Esophagus (tissue), 2 donors: Measurements from ENCODE around the gene ANKRD34A. TPM values are rescaled to one million over a fixed set of nuclear protein-coding genes. Genes with fewer than 3 reads are reported as not detected.

Experiments used
- H3K27ac ChIP-seq, 2 donors: one replicate each; pipeline ENCODE4 v1.5.1; 2013; ENCODE audit warnings: low read depth in 2 of 2, mild to moderate bottlenecking in 2 of 2, inconsistent platforms in 1 of 2, low read length in 1 of 2, moderate library complexity in 1 of 2
- H3K27me3 ChIP-seq, 2 donors: one replicate each; pipeline ENCODE4 v1.6.1; 2013; ENCODE audit warnings: low read length in 2 of 2, control low read depth in 1 of 2, mild to moderate bottlenecking in 1 of 2; ENCODE audit not compliant: insufficient read depth in 2 of 2, control insufficient read depth in 1 of 2
- H3K36me3 ChIP-seq, 2 donors: one replicate each; pipeline ENCODE4 v1.6.1; 2013; ENCODE audit warnings: low read length in 1 of 2; ENCODE audit not compliant: control insufficient read depth in 2 of 2, insufficient read depth in 2 of 2
- H3K4me1 ChIP-seq, 2 donors: one replicate each; pipeline ENCODE4 v1.6.1; 2013; ENCODE audit warnings: low read length in 1 of 2; ENCODE audit not compliant: control insufficient read depth in 2 of 2, insufficient read depth in 2 of 2
- H3K4me3 ChIP-seq, 2 donors: one replicate each; pipeline ENCODE4 v1.5.1; 2013; ENCODE audit warnings: low read length in 2 of 2, mild to moderate bottlenecking in 2 of 2, low read depth in 1 of 2, moderate library complexity in 1 of 2
- H3K9me3 ChIP-seq, 2 donors: one replicate each; pipeline ENCODE4 v1.6.1; 2013; ENCODE audit warnings: mild to moderate bottlenecking in 2 of 2, low read depth in 1 of 2, low read length in 1 of 2, moderate library complexity in 1 of 2; ENCODE audit not compliant: control insufficient read depth in 2 of 2, insufficient read depth in 1 of 2
- WGBS, 2 donors: extraction: QIAGEN DNeasy Blood & Tissue Kit; methylation state at CpG; one replicate each; pipeline ENCODE4 v1.1.7; 2013; 5-methylcytosine and 5-hydroxymethylcytosine counted together
- polyA plus RNA-seq, 2 donors: library from polyadenylated mRNA; stranded (reverse); fragments of 200-250 nt; gene quantifications; one replicate each; pipeline ENCODE4 v1.2.3, GENCODE V29; 2013
- donor health status: healthy with polysubstance abuse.
- donor health status: Bipolar disorder and iron deficiency.

The ANKRD34A gene
- polyA plus RNA-seq, 2 donors: 0.27 to 0.47 TPM

DNA sequence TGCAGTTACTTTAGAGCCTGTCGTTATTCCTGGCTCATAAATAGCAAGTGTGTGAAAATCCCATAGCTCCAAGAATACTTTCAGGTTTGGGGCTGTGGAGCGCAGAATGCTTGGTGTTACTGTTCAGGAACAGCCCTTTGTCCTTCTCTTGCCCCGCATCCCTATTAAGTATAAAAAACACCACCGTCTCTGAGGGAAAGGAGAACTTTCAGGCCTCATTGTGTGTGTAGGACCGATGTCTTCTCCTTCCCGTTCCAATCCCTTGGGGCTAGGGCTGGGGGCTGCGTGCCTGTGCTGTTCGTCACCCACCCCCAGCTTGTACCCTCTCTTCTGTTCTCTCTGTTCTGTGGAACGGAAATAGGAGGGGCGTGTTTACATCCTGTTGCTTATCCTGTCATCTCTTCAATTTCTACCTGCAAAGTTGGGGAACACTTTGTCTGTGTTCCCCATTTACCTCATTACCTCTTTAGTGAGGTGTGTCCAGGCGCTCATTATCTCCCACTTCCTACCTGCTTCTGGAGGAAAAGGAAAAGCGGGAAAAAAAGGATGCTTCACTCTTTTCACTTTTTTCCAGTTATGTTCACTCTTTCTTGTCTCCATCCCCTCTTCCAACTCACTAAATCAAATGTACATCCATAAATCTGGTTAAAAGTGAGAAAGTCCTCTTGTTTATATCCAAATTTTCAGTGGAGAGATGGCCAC is 32.8 kb upstream of the ANKRD34A start:
- Histone ChIP-seq H3K36me3 (peaks cover 11 to 13% of the 10 kb centered on the region in 2 donors), H3K4me1 (peaks cover 0 to 4% of the 10 kb centered on the region in 2 donors), H3K9me3 (no peaks in the 10 kb centered on the region), H3K27me3 (no peaks in the 10 kb centered on the region), H3K27ac (peak overlapping the region; percentile 94 to 98), H3K4me3 (peak overlapping the region; percentile 63 to 82)
- WGBS, 2 donors: 8% methylated on average over 12 of the region's 12 CpGs

DNA sequence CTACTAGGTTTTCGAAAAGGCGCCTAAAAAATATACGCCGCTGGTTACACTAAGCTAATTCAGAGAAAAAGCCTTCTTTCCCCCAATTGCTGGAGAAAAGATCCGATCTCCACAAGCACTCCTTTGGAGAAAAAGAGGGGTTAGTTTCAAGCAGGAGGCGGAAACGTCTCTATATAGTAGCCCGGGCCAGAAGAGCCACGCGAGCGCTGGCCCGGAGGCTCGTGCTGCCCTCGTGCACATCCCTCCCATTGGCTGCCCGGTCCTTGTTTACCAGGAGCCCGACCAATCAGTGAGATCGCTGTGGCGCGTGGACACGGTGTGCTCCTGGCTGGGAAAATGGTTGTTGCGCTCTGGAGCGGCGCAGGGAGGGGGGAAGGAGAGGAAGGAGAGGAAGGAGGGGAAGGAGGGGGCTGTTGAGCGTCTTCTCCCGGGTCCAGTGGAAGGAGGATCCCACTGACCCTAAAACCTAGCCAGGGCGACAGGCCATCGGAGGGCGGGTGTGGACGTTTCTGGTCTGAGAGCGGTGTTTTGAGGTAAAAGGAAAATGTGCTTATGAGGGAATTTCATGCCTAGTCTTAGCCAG is 32.1 kb upstream of the ANKRD34A start, which contains the start of gene TXNIP:
TXNIP (minus strand) TSS at position 147 of the 583 bp plus-strand sequence. CDS start 313 bp downstream, outside the sequence.
- peaks cover 0 to 4% of the 10 kb centered on the region in 2 donors for H3K4me1 ChIP-seq
- H3K4me3 ChIP-seq: peak within 1 kb of the TSS; percentile 82 to 88
- 0 to 1% methylated on average over 30 of the region's 30 CpGs for WGBS, 2 donors
- no peaks in the 10 kb centered on the region for H3K27me3 ChIP-seq
- no peaks in the 10 kb centered on the region for H3K9me3 ChIP-seq
- peak within 1 kb of the TSS; percentile 94 to 98 for H3K27ac ChIP-seq
- peaks cover 11 to 13% of the 10 kb centered on the region in 2 donors for H3K36me3 ChIP-seq

DNA sequence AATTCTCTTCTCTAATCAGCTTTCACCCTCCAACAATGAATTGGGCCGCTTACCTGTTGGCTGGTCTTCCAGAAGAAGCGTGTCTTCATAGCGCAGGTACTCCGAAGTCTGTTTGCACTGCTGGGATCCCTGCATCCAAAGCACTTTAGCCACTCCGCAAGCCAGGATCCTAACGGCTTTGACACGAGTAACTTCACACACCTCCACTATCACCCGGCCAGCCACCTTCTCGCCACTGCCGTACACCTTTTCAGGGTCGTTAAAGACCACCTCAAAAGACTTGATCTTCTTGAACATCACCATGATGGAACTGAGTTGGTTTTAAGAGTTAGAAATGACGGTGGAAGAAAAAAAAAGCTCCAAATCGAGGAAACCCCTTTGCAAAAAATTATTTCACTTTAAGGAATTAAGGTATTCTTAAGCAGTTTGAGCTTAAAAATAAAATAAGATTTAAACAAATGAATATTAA is 31.6 kb upstream of the ANKRD34A start:
- H3K27me3 ChIP-seq: no peaks in the 10 kb centered on the region
- WGBS, 2 donors: 0% methylated on average over 13 of the region's 13 CpGs
- H3K4me1 ChIP-seq: peaks cover 0 to 4% of the 10 kb centered on the region in 2 donors
- peak overlapping the region; percentile 82 to 88 for H3K4me3 ChIP-seq
- H3K9me3 ChIP-seq: no peaks in the 10 kb centered on the region
- peak overlapping the region; percentile 89 to 92 for H3K27ac ChIP-seq
- peaks cover 11 to 13% of the 10 kb centered on the region in 2 donors for H3K36me3 ChIP-seq

DNA sequence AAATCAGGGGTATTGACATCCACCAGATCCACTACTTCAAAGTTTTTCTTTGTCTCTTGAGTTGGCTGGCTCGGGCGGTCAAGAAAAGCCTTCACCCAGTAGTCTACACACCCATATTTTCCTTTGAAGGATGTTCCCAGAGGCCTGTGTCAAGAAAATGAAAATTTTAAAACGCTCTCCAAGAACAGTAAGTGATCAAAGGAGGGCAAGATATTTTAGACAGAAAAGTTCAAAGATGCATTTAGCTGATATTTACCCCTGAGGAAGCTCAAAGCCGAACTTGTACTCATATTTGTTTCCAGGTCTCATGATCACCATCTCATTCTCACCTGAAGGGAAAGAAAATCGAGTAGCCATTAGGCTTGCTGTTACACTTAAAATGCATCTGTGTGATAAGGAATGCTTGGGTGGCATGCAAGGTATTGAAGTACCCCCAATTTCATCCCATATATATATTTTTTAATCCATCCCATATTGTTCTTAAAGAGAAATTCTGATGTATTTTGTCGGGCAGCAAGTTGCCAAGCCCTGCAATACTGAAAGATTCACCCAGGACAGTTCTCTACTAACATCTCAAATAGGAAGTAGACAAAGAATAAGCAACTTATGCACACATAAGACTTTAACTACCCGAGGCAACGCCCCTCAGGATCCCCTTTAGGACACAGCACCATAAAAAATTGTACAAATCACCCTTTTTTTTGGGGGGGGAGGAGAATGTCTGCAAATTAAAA is 30.9 kb upstream of the ANKRD34A start:
- 1% methylated on average over 8 of the region's 8 CpGs for WGBS, 2 donors
- no peaks in the 10 kb centered on the region for H3K27me3 ChIP-seq
- peaks cover 0 to 4% of the 10 kb centered on the region in 2 donors for H3K4me1 ChIP-seq
- peaks cover 11 to 13% of the 10 kb centered on the region in 2 donors for H3K36me3 ChIP-seq
- H3K9me3 ChIP-seq: no peaks in the 10 kb centered on the region
- H3K4me3 ChIP-seq: peak overlapping the region; percentile 82 to 88
- peak overlapping the region; percentile 59 to 89 for H3K27ac ChIP-seq

DNA sequence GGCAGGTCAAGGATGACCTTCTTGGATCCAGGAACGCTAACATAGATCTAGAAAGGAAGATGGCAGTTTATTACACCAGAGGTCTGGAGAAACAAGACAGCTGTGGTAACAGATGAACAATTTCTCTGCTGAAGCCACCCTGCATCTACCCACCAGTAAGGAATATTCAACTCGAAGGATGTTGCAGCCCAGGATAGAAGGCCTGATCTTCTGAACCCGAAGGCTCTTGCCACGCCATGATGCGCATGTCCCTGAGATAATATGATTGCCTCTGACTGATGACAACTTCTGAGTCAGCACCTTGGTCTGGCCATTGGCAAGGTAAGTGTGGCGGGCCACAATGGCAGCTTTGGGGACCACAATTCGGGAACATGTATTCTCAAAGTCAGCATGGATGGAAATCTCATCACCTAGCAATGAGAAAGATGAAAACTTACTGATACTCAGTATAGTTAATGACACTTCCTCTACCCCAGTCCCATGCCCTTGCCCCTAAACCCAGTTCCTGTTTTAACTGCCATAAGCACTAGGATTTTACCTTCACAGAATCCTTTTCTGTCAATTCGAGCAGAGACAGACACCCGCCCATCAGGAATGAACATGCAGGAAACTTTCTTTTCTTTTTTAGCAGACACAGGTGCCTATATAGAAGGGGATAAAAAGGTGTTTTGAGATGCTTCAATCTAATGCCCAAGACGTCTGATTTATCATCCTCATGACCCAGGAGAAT is 30.2 kb upstream of the ANKRD34A start:
- WGBS, 2 donors: 6 to 11% methylated on average over 10 of the region's 10 CpGs
- H3K27me3 ChIP-seq: no peaks in the 10 kb centered on the region
- H3K36me3 ChIP-seq: peaks cover 11 to 13% of the 10 kb centered on the region in 2 donors
- H3K9me3 ChIP-seq: no peaks in the 10 kb centered on the region
- H3K27ac ChIP-seq: peak overlapping the region; percentile 80 to 89
- H3K4me1 ChIP-seq: peaks cover 0 to 4% of the 10 kb centered on the region in 2 donors
- peak overlapping the region; percentile 82 to 88 for H3K4me3 ChIP-seq

DNA sequence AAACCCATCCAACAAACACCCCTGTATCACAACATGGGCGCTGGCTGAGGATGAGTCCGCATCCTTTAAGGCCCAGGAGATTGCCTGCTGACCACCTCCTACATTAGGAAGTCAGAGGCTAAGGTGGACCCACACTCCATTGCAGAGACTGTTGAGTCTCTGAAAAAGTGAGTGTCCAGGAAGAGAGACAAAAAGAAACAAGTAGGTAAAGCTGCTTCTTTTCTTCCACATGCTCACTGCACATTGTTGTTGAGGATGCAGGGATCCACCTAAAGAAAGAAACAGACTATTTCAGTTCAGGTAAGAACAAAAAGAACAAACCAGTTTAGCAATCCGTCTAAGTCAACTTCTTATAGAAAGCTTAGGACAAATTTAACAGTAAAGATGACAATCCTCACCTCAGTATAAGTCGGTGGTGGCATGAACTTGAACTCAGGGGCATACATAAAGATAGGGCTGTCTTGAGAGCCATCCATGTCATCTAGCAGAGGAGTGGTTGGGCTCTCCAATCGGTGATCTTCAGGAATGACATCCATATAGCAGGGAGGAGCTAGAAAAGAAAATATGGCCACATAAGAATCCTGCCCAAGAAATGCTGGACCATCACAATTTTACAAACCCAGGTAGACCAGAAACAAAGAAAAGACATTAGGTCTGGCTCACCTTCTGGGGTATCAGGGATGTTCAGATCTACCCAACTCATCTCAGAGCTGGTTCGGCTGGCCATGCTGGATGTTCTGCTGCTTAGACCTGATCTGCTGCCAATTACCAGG is 29.4 kb upstream of the ANKRD34A start:
- Histone ChIP-seq H3K4me3 (peak overlapping the region; percentile 82 to 88), H3K4me1 (peaks cover 0 to 4% of the 10 kb centered on the region in 2 donors), H3K27ac (peak overlapping the region; percentile 38 to 80), H3K9me3 (no peaks in the 10 kb centered on the region), H3K36me3 (peaks cover 11 to 13% of the 10 kb centered on the region in 2 donors), H3K27me3 (no peaks in the 10 kb centered on the region)
- WGBS, 2 donors: 20 to 26% methylated on average over 6 of the region's 6 CpGs

DNA sequence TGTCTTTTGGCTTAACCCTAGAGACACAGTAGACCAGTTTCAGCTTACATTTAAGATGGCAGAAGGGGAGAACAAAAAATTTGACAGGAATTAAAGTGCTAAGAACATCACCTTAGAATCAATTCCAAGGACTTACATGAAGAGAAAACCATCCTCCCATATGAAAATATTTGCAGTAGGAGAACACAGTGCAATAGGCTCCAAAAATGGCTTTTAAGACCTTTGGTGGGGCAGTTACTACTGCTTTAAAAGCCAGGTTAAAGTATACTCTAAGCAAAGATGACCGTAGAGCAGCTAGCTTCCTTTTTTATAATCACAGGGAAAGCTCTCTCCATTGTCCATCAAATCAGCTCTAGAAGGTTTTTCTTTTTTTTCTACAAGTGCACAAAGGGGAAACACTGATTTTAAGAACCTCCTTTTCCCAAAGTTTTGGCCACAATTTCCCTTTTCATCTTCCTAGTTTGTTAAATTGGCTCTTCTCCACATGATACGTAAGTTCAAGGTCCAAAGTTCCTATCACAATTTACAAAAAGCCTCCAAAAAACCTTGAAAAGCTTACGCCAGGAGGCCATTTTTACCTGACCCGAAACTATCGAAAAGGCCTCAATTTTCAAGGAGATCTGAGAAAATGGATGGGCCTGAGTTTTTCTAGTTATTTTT is 28.7 kb upstream of the ANKRD34A start:
- peaks cover 0 to 2% of the 10 kb centered on the region in 2 donors for H3K4me1 ChIP-seq

DNA sequence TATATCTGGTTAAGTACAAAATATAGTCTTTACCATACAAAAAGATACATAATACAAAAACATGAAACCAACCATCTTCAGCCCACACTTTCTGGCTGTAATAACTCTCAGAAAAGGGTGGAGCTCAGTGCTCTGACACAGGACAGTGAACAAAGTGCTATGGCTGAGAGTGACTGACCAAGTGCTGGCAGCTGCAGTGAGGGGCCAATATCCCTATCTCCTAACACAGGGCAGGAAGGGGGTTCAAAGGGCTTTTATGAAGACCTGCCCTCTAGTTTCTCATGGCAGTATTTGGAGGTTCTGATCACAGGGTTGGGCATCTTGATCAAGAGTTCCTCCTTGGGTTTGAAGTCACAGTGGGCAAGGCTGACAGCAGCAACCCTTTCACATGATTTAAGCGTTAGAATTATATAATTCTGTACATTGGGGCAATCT is 28.1 kb upstream of the ANKRD34A start:
- H3K4me3 ChIP-seq: peak overlapping the region; percentile 44 to 82

More for the DNA sequence above, 28.7 kb upstream of the ANKRD34A start:
- Histone ChIP-seq H3K4me3 (peak overlapping the region; percentile 82 to 88), H3K27ac (peak overlapping the region; percentile 70 to 76), H3K9me3 (no peaks in the 10 kb centered on the region), H3K36me3 (peaks cover 11 to 13% of the 10 kb centered on the region in 2 donors), H3K27me3 (no peaks in the 10 kb centered on the region)
- WGBS, 2 donors: 34 to 37% methylated on average over 5 of the region's 5 CpGs

More for the DNA sequence above, 28.1 kb upstream of the ANKRD34A start:
- H3K9me3 ChIP-seq: no peaks in the 10 kb centered on the region
- H3K27me3 ChIP-seq: no peaks in the 10 kb centered on the region
- 52 to 59% methylated on average over 1 of the region's 1 CpG for WGBS, 2 donors
- peaks cover 11 to 13% of the 10 kb centered on the region in 2 donors for H3K36me3 ChIP-seq
- H3K4me1 ChIP-seq: peaks cover 0 to 2% of the 10 kb centered on the region in 2 donors
- peak overlapping the region; percentile 74 to 76 for H3K27ac ChIP-seq
